SK-N-MC (cell line): ENCODE measurements around the gene BSCL2.

ENCODE experiments used
- EZH2 ChIP-seq: fragments of 200-600 bp; sonication (generic); IDR thresholded peaks from one replicate; pipeline ENCODE4 v1.6.1; 2017; ENCODE audit warnings: antibody characterized with exemption
- FOXP2 ChIP-seq: optimal IDR thresholded peaks from 2 replicates; pipeline ENCODE3; 2011; ENCODE audit warnings: mild to moderate bottlenecking, moderate library complexity; ENCODE audit not compliant: insufficient read depth; ENCODE audit errors: extremely low read length, control extremely low read depth
- POLR2AphosphoS5 ChIP-seq: IDR thresholded peaks from 2 replicates; pipeline ENCODE4 v1.6.1; 2012; ENCODE audit warnings: mild to moderate bottlenecking, low read depth, low read length, borderline replicate concordance

- TF ChIP-seq POLR2AphosphoS5 (no peak), EZH2 (no peak), FOXP2 (no peak)
These were observed 30.1 kb downstream of the BSCL2 start for GRCh38 chr11:62677156-62677555.
